Ramos (cell line): ENCODE results near the gene ACTBL2.
"Not testable (repeated sequence)": the region's sequence is repeated elsewhere in the genome, so short reads cannot be mapped to it uniquely, and the experiment has no call there.

ENCODE experiments used
- in situ Hi-C: fragments of 300-500 bp; cut with MboI; formaldehyde crosslinking; loops from one replicate; pipeline ENCODE4 v1.14.3; 2022; ENCODE audit warnings: low sequenced_read_pairs; ENCODE audit not compliant: unreplicated experiment

The ACTBL2 gene

DNA sequence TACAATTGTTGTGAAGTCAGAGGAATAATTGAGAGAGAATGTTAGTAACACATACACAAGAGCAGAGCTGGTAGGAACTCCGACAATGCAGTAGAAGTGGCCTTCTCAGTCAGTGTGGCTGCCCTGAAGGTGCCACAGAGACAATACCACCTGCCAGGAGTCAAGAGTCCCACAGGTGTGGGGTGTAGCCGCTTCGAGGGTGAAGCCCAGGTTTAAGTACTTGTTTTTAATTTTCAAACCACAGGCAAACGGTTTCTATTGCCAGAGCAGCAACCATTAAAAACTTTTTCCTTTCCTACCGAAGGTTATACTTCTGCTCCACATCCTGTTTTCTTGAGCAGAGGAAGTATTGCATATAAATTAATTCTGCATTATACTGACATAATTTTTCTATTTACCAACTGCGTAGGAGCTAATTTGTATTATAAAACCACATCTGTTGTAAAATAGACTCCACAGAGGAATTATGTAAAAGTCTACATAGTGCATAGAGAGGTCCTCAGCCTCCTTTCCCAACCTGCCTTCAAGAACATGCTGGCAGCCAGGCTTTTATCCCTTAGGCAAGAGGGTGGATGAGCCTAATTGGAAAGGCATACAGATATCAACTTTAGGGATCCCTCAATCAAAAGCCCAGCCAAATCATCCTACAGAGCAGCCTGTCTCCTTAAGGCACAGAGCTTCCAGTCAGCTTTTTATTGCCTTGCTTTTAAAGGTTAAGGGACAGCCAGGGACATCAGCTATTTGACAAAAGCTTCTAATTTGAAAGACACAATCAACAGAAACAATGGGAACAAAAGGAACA, 12.9 kb upstream of the ACTBL2 start:
- in situ Hi-C loops: no loop called here

DNA sequence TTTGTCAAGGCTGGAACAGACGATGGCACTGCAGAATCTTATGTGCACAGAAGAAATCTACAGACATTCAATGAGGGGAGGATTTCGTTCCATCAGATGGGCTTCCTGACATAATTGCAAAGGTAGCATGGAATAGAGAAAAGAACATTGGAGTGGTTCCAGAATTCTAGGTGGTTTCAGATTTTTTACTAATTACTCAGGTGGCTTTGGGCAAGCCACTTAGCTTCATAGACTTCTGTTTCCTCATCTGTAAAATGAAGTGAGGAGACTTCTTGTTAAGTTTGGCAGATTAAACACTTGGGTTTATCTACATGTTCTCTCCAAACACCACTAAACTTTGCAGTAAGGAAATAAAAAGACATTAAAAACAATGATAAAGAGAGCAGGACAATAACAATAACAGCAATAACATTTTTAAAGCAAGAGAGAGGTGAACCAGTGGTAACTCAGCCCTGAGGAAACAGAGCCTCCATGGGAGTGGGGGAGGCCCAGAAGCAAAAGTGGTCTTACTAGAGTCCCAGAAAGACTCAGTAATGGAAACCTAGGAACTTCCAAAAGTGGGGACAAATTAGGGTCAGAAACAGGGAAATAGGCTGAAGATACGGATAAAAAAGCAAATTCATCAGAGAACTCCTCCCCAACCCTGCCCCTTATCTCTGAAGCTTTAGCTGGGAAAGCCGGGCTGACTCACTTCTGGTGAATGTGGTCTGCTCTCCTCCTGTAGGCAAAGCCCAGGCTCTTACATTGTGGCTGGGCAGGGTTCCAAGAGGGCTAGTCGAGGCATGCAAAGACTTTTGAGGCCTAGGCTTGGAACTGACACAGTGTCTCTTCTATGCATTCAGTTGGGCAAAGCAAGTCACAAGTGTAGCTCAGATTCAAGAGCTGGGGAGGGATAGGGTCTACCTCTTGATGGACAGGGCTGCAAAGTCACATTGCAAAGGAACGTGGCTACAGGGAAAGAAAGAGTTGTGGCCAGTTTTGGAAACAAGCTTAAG, 11.8 kb upstream of the ACTBL2 start:
- in situ Hi-C loops: no loop called here

DNA sequence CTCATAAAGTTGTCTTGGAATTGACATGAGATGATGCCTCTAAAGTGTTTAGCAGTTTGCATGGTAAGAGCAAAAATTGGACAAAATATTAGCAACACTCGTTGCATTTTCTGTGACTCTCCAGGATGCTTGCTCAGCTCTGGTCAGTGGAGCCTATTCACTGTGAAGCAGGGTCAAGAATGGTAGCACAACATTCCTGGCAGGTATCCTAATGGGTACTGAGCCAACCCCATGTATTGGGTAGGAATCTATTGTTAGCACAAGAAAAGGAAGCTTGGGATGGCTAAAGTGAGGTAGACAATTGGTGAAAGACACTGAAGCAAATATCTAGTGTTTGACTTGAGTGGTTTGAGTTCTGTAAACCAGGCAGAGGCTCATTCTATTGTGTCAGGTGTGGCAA, 10.4 kb upstream of the ACTBL2 start:
- in situ Hi-C loops: no loop called here

- in situ Hi-C loops: no loop called here
Measured at GRCh38 chr5:57492632-57493031, 10.0 kb upstream of the ACTBL2 start.

GRCh38 chr5:57491369-57491965, 8.9 kb upstream of the ACTBL2 start:
- in situ Hi-C loops: no loop called here

- in situ Hi-C loops: no loop called here
Measured at GRCh38 chr5:57488215-57488955, 5.8 kb upstream of the ACTBL2 start.

DNA sequence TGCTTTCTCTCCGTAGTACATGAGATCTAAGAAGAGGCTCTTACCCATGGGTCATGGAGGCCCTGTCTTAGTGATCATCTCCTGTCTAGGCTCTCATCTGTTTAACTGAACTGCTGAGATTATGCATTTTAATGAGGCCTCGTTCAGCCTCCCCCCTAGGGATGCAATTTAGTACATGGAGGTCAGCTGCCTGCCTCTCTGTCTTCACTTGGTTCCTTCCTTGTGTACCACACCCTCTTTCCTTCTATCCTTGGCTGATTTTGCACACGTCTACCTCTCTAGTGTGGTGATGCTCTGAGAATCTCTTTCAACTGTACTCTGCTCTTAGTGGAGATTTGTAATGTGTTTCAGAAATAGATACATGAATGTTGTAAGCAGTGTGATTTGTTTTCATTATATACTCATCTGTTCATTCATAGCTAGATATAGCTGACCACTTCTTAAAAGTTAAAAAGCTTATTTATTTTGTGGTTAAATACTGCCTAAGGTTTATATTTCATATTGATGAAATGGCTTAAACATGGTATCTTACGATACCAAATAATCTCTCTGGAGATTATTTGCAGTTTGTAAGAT, 3.5 kb upstream of the ACTBL2 start:
- in situ Hi-C loops: no loop called here

DNA sequence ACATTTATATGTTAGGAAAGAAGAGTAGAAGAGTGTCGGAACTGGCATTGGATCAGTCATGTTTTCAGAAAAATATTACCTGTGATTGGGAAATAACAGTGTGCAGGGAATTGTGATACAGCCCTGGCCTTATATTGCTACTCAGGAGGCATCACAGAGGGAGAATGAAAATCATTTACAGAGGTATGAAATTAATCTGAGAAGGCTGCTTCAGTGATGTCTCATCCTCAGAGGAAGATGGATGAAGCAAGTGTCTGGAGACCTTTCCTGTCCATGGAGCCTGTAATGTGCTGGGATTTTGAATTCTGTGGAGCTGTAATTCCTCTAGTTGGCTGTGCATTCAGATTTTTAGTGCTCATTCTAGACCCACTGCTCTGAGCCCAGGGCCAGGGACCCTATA, 3.8 kb downstream of the ACTBL2 start:
- in situ Hi-C loops: no loop called here

GRCh38 chr5:57476601-57477056, 6.0 kb downstream of the ACTBL2 start:
- in situ Hi-C loops: no loop called here

DNA sequence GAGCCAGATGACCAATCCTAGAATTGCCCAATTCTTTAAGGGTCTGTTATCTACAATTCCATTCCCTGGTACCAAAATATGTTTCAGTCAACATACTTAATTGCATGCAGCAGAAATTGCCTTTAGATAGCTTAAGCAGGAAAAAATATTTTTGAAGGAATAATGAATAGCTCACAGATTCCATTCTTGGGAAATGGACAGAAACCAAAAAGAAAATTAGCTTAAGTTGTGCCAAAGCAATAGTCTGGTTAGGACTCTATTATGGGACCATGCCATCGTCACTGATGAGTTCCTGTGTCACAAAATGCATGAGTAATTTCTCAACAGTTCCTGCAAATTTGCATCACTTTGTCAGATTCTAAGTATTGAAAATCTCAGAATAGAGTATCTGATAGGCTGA, 12.3 kb downstream of the ACTBL2 start:
- in situ Hi-C loops: no loop called here

DNA sequence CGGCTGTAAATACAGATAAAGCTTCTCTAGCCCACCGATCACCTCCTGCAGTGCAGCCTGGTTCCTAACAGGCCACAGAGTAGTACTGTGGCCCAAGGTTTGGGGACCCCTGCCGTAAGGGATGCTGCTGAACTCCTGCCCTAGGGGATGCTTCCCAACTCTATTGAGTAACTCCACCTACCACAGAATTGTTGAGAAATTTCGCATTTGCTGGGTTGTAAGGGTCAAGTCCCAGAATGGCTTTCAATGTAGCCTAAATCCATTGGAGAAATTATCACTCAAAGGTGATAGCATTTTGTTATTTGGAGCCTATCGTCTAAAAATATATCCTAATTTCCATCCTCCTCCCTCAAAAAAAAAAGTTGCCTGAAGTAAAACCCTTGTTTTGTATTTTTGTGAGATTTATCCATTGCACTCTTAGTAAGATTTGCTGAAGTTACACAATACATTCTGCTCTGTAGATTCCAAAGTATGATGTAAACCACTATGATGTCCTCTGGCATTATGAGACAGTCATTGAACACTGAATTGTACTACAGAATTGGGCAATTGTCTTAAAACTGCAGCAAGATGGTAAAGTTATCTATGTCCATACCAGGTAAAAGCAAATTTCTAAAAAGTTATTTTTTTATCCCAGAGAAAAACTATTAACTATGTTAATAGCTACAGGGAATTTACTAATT, 14.0 kb downstream of the ACTBL2 start:
- in situ Hi-C loops: no loop called here

GRCh38 chr5:57466544-57466943, 16.1 kb downstream of the ACTBL2 start:
- in situ Hi-C loops: no loop called here

DNA sequence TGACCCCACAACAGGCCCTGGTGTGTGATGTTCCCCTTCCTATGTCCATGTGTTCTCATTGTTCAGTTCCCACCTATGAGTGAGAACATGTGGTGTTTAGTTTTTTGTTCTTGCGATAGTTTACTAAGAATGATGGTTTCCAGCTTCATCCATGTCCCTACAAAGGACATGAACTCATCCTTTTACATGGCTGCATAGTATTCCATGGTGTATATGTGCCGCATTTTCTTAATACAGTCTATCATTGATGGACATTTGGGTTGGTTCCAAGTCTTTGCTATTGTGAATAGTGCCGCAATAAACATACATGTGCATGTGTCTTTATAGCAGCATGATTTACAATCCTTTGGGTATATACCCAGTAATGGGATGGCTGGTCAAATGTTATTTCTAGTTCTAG, 22.6 kb downstream of the ACTBL2 start:
- in situ Hi-C loops: not testable (repeated sequence)

GRCh38 chr5:57458443-57458842, 24.2 kb downstream of the ACTBL2 start:
- in situ Hi-C loops: no loop called here

DNA sequence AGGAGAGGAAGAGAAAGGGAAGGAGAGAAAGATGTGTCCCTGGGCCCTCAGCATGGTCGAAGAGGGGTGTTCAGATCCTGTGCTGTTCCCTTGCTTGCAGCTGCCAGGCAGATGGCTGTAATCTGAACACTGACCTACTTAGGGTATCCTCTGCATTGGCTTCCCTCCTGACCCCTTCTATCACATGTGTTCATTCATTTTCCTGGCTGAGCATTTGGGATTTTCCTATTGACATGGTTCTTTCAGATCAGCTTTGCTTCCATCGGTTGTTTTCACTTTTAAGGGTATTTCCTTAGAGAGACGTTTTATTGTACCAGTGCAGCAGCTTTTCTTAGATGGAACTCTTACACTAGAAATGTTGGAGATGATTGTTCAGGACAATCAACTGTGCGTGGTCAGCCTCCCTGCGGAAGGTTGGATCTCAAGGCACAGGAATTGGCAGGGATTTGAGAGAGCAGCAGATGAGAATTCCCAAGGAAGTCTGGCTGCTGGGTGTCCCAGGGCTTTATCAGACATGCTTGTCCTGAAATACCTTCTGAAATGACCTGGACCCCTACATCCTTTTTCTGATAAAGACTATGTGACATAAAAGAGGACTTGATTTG, 26.0 kb downstream of the ACTBL2 start:
- in situ Hi-C loops: no loop called here

GRCh38 chr5:57455511-57456455, 26.8 kb downstream of the ACTBL2 start:
- in situ Hi-C loops: no loop called here

DNA sequence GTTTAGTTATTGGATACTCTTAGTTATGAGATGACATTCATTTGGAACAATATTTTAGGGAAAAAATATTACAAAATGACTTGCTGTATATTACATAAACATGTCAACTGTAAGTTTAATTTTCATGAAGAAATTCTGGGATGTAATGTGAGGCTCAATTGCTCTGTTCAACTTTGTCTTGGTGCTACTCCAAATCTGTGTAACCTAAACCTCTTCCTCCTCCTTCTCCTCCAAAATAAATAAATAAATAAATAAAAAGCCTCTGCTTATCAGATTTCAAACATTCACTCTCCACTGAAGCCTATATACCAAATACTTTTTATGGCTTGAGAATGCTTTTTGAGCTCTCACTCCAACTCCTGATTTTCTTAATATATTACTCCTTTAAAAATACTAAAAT, 27.7 kb downstream of the ACTBL2 start:
- in situ Hi-C loops: no loop called here

GRCh38 chr5:57453728-57454127, 28.9 kb downstream of the ACTBL2 start:
- in situ Hi-C loops: no loop called here
